A673 (cell line): ENCODE measurements around the gene CBL. TPM values are rescaled to one million over a fixed set of nuclear protein-coding genes. Genes with fewer than 3 reads are reported as not detected.

Experiments used
- BruUV-seq: library from RNA; stranded (reverse); fragments of 400-500 nt; replicated peaks from 2 replicates; lab custom pipeline; 2021; lab: Mats Ljungman, UMichigan
- CTCF ChIA-PET: fragments of 300-600 bp; sonication (Branson Sonifier 250); formaldehyde crosslinking; loops from one replicate; lab custom pipeline; 2022; ENCODE audit warnings: antibody characterized with exemption; lab: Charles Lee
- POLR2A ChIA-PET: fragments of 300-600 bp; sonication (Branson Sonifier 250); formaldehyde crosslinking; loops from one replicate; lab custom pipeline; 2022; ENCODE audit warnings: antibody characterized with exemption; ENCODE audit not compliant: low non-redundant PET; lab: Charles Lee
- DNase-seq: peaks from one replicate; pipeline ENCODE4 v3.0.0-alpha.2; 2015; ENCODE audit warnings: low spot score
- H3K27ac ChIP-seq: fragments of 200-600 bp; sonication (generic); 2 replicates; pipeline ENCODE4 v1.5.1; 2016; ENCODE audit warnings: mixed run types, low read depth, mild to moderate bottlenecking, mixed read lengths, antibody characterized with exemption, low read length; ENCODE audit not compliant: poor library complexity, severe bottlenecking
- H3K27me3 ChIP-seq: fragments of 200-600 bp; sonication (generic); replicated peaks from 2 replicates; pipeline ENCODE4 v1.6.1; 2017; ENCODE audit warnings: mixed run types, low read depth, mild to moderate bottlenecking, mixed read lengths, antibody characterized with exemption, low read length; ENCODE audit not compliant: insufficient read depth, poor library complexity
- H3K36me3 ChIP-seq: fragments of 200-600 bp; sonication (generic); 2 replicates; pipeline ENCODE4 v1.6.1; 2016; ENCODE audit warnings: mixed run types, mild to moderate bottlenecking, mixed read lengths, antibody characterized with exemption, low read length; ENCODE audit not compliant: insufficient read depth, poor library complexity, severe bottlenecking
- H3K4me1 ChIP-seq: fragments of 200-600 bp; sonication (generic); 2 replicates; pipeline ENCODE4 v1.6.1; 2017; ENCODE audit warnings: mixed run types, mild to moderate bottlenecking, mixed read lengths, antibody characterized with exemption, low read length; ENCODE audit not compliant: insufficient read depth, poor library complexity, severe bottlenecking
- H3K4me3 ChIP-seq: fragments of 200-600 bp; sonication (generic); 2 replicates; pipeline ENCODE4 v1.5.1; 2016; ENCODE audit warnings: low read depth, mixed run types, mild to moderate bottlenecking, mixed read lengths, low read length; ENCODE audit not compliant: poor library complexity, severe bottlenecking
- H3K9me3 ChIP-seq: fragments of 200-600 bp; sonication (generic); 2 replicates; pipeline ENCODE4 v1.6.1; 2016; ENCODE audit warnings: mixed run types, low read depth, mild to moderate bottlenecking, mixed read lengths, antibody characterized with exemption, low read length; ENCODE audit not compliant: poor library complexity, severe bottlenecking
- EZH2 ChIP-seq: fragments of 200-600 bp; sonication (generic); IDR thresholded peaks from 2 replicates; pipeline ENCODE4 v1.6.1; 2017; ENCODE audit warnings: borderline replicate concordance, low read depth, mild to moderate bottlenecking, mixed read lengths, antibody characterized with exemption, low read length; ENCODE audit not compliant: poor library complexity, severe bottlenecking
- intact Hi-C: fragments of 100-400 bp; cut with micrococcal nuclease; formaldehyde crosslinking; loops from one replicate; pipeline ENCODE4 v1.10.0; 2022; ENCODE audit not compliant: unreplicated experiment
- total RNA-seq: library from RNA; stranded (reverse); gene quantifications from 2 replicates; pipeline ENCODE4 v1.2.3, GENCODE V29; 2021
- TF ChIP-seq, protein P1 (sequence below): fragments of 300-800, 200-600 bp; sonication (generic); conservative IDR thresholded peaks from 2 replicates; pipeline ENCODE4 v1.5.1; 2017; ENCODE audit warnings: low read depth, mild to moderate bottlenecking, antibody characterized with exemption, low read length, moderate library complexity, mixed read lengths

Gene CBL
- total RNA-seq, 1 experiment from 2014 or later: 40.7 TPM

GRCh38 chr11:119168471-119169281, 37.5 kb upstream of the CBL start, which contains the start of gene NLRX1:
Gene NLRX1, plus strand, starts transcription at chr11:119168725. Its CDS starts 2,679 bp downstream, at chr11:119171404.
- H3K36me3 ChIP-seq: no peaks in the 10 kb centered on the region
- peak within 1 kb of the TSS; percentile 43 for H3K27ac ChIP-seq
- no TSS peak for BruUV-seq
- DNase-seq: peak; percentile 86
- no peaks in the 10 kb centered on the region for H3K27me3 ChIP-seq
- POLR2A ChIA-PET: no interaction called here
- H3K9me3 ChIP-seq: no peaks in the 10 kb centered on the region
- H3K4me1 ChIP-seq: no peaks in the 10 kb centered on the region
- CTCF ChIA-PET: interaction anchor here (0.6 to 1.1 kb wide), 2 partner anchors 264 to 306 kb away, joined by 3 to 4 read pairs; no protein-coding TSS in a partner anchor
- intact Hi-C loops: no loop called here
- TF ChIP-seq EZH2: no peak
- TF ChIP-seq, protein P1, sequence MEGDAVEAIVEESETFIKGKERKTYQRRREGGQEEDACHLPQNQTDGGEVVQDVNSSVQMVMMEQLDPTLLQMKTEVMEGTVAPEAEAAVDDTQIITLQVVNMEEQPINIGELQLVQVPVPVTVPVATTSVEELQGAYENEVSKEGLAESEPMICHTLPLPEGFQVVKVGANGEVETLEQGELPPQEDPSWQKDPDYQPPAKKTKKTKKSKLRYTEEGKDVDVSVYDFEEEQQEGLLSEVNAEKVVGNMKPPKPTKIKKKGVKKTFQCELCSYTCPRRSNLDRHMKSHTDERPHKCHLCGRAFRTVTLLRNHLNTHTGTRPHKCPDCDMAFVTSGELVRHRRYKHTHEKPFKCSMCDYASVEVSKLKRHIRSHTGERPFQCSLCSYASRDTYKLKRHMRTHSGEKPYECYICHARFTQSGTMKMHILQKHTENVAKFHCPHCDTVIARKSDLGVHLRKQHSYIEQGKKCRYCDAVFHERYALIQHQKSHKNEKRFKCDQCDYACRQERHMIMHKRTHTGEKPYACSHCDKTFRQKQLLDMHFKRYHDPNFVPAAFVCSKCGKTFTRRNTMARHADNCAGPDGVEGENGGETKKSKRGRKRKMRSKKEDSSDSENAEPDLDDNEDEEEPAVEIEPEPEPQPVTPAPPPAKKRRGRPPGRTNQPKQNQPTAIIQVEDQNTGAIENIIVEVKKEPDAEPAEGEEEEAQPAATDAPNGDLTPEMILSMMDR: peak; percentile 83
- peak within 1 kb of the TSS; percentile 57 for H3K4me3 ChIP-seq

- BruUV-seq: no TSS peak
- TF ChIP-seq, protein P1: no peak
- TF ChIP-seq EZH2: no peak
- Histone ChIP-seq H3K4me3 (peak overlapping the region; percentile 57), H3K9me3 (no peaks in the 10 kb centered on the region), H3K4me1 (no peaks in the 10 kb centered on the region), H3K36me3 (no peaks in the 10 kb centered on the region), H3K27me3 (no peaks in the 10 kb centered on the region), H3K27ac (no peak overlapping the region)
- DNase-seq: no peak
- POLR2A ChIA-PET: interaction anchor here (0.6 kb wide), 1 partner anchor 62 kb away, joined by 13 read pairs; the partner anchor contains the start of gene C2CD2L
- CTCF ChIA-PET: interaction anchor here (0.6 to 1.1 kb wide), 2 partner anchors 263 to 305 kb away, joined by 3 to 4 read pairs; no protein-coding TSS in a partner anchor
- intact Hi-C loops: no loop called here
These were observed 36.8 kb upstream of the CBL start for GRCh38 chr11:119169282-119169719.

DNA sequence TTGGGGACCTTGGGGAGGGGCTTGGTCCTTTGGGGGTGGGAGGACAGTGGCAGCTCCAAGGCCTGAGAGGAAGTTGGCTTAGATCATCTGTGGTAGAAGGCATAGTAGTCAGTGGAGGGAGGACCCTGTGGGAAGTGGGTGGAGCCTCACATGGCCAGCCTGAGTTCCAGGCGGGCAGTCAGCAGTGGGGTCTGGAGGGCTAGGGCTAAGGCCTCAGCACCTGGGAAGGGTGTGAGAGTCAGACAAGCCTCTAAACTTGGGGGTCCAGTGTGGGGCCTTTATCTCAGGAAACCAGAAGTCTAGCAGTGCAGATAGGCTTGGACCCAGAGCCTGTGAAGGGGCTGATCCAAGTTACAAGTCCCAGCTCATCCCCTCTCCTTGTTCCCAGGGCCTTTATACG, 33.6 kb upstream of the CBL start:
- DNase-seq: no peak
- Histone ChIP-seq H3K27ac (no peak overlapping the region), H3K4me1 (peaks cover 9% of the 10 kb centered on the region), H3K9me3 (no peaks in the 10 kb centered on the region), H3K4me3 (no peak overlapping the region), H3K36me3 (no peaks in the 10 kb centered on the region), H3K27me3 (no peaks in the 10 kb centered on the region)
- TF ChIP-seq EZH2: no peak
- TF ChIP-seq, protein P1: no peak
- ChIA-PET CTCF (no interaction called here), POLR2A (no interaction called here)
- intact Hi-C loops: no loop called here
- BruUV-seq: no TSS peak
